ENCODE results near the gene MIXL1.

GRCh38 chr1:226220473-226221189 lies 2.8 kb upstream of the MIXL1 start:
- TF ChIP-seq EZH2phosphoT487 (IDR thresholded peaks at IDR 0.05; ENCODE audit: insufficient read depth, low read depth) (no peak), EZH2 (IDR thresholded peaks at IDR 0.05; ENCODE audit: insufficient read depth, poor library complexity, severe bottlenecking) (no peak)
